ENCODE data around the gene DDX55. TPM values are rescaled to one million over a fixed set of nuclear protein-coding genes. Genes with fewer than 3 reads are reported as not detected.

Gene DDX55
- total RNA-seq, 1 donor from 2014 or later = 55.3 TPM

DNA sequence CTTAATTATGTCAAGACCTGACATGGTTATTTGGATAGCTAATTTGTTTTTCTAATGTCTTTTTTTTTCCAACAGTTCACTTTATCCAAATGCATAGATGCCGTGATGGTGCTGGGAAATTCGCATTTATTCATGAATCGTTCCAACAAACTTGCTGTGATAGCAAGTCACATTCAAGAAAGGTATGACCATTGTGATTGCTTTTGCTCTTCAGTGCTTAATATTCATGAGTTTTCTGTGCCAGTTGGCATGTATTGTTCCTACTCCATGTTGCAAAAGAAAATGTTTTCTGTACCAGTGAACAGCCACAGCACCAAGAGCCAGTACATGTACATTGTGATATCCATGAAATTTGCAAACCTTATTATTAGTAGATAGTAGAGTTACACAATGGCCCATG lies 43.5 kb downstream of the DDX55 start:
- Mint-ChIP-seq H3K27ac (no peak overlapping the region), H3K4me3 (no peak overlapping the region), H3K27me3 (ENCODE audit: insufficient read depth, low read depth) (no peaks in the 10 kb centered on the region), H3K9me3 (no peaks in the 10 kb centered on the region), H3K36me3 (peaks cover 12% of the 10 kb centered on the region), H3K4me1 (no peaks in the 10 kb centered on the region)
- peaks cover 15% of the 10 kb centered on the region for H3K36me3 ChIP-seq
- DNase-seq (ENCODE audit: low spot score) = no peak
- H3K4me3 ChIP-seq = no peak overlapping the region
- no peaks in the 10 kb centered on the region for H4K20me1 ChIP-seq (ENCODE audit: low read depth)
- H3K79me2 ChIP-seq (ENCODE audit: low read depth) = no peaks in the 10 kb centered on the region
- TF ChIP-seq EZH2 (IDR thresholded peaks at IDR 0.05) (no peak), EZH2phosphoT487 (IDR thresholded peaks at IDR 0.05) (no peak)
- TF ChIP-seq, protein P1, sequence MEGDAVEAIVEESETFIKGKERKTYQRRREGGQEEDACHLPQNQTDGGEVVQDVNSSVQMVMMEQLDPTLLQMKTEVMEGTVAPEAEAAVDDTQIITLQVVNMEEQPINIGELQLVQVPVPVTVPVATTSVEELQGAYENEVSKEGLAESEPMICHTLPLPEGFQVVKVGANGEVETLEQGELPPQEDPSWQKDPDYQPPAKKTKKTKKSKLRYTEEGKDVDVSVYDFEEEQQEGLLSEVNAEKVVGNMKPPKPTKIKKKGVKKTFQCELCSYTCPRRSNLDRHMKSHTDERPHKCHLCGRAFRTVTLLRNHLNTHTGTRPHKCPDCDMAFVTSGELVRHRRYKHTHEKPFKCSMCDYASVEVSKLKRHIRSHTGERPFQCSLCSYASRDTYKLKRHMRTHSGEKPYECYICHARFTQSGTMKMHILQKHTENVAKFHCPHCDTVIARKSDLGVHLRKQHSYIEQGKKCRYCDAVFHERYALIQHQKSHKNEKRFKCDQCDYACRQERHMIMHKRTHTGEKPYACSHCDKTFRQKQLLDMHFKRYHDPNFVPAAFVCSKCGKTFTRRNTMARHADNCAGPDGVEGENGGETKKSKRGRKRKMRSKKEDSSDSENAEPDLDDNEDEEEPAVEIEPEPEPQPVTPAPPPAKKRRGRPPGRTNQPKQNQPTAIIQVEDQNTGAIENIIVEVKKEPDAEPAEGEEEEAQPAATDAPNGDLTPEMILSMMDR (IDR thresholded peaks at IDR 0.05) = no peak
- H3K27me3 ChIP-seq = no peaks in the 10 kb centered on the region
- H3K4me1 ChIP-seq = no peaks in the 10 kb centered on the region
- no peaks in the 10 kb centered on the region for H3K9me3 ChIP-seq (ENCODE audit: low read depth)
- H3F3A ChIP-seq (ENCODE audit: low read depth) = no peaks in the 10 kb centered on the region
- H3K4me2 ChIP-seq = no peak overlapping the region
- H2AFZ ChIP-seq (replicated peaks) = no peak overlapping the region
- no peak overlapping the region for H3K9ac ChIP-seq
- no peak overlapping the region for H3K27ac ChIP-seq

DNA sequence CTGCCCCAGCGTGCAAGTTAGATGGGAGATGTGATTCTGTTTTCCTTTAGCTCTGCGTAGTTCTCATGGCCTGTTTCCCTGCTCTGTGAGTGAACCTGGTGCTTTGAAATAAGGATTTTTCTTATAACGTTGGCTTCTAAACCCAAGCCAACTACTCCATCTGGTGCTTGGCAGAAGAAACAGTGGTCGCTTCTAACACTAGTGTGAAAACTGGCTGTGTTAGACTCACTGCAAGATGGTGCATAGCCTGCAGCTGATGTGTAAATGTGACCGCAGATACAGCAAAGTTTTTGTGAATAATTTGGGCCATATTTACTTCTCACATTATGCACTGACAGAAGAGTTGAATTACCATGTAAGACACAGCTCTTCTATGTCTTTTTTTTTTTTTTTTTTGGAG lies 44.0 kb downstream of the DDX55 start:
- Mint-ChIP-seq H3K9me3 (no peaks in the 10 kb centered on the region), H3K27me3 (ENCODE audit: insufficient read depth, low read depth) (no peaks in the 10 kb centered on the region), H3K36me3 (peaks cover 12% of the 10 kb centered on the region)

DNA sequence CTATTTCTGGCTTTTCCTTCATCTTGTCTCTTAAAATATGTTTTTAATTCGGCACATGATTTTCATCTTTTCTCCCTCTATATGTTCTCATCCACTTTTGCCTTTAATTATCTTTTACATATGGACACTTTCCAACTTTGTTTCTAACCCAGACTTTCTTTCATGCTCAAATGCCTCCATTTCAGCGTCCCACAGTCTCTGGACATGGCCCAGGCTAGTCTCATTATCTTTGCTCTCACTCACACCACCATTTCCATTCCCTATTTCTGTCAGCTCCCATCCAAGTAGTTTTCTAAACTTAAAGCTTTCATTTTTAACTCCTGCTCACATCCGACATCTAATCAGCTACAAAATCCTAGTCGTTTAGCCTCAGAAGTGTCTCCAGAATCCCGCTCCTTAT lies 46.5 kb downstream of the DDX55 start:
- H3K4me2 ChIP-seq = no peak overlapping the region
- no peaks in the 10 kb centered on the region for H3K79me2 ChIP-seq (ENCODE audit: low read depth)
- no peak overlapping the region for H3K9ac ChIP-seq
- no peaks in the 10 kb centered on the region for H3K4me1 ChIP-seq
- no peak overlapping the region for H3K27ac ChIP-seq
- H3K36me3 Mint-ChIP-seq = peaks cover 16% of the 10 kb centered on the region
- no peaks in the 10 kb centered on the region for H3K9me3 Mint-ChIP-seq
- H3K27me3 Mint-ChIP-seq (ENCODE audit: insufficient read depth, low read depth) = no peaks in the 10 kb centered on the region
- H2AFZ ChIP-seq (replicated peaks) = no peak overlapping the region
- H3K4me3 ChIP-seq = no peak overlapping the region
- peak overlapping the region; percentile 2 for H3K27ac Mint-ChIP-seq
- no peaks in the 10 kb centered on the region for H4K20me1 ChIP-seq (ENCODE audit: low read depth)
- no peak overlapping the region for H3K4me3 Mint-ChIP-seq
- H3F3A ChIP-seq (ENCODE audit: low read depth) = no peaks in the 10 kb centered on the region
- peaks cover 26% of the 10 kb centered on the region for H3K36me3 ChIP-seq
- H3K27me3 ChIP-seq = no peaks in the 10 kb centered on the region
- no peaks in the 10 kb centered on the region for H3K9me3 ChIP-seq (ENCODE audit: low read depth)
- no peaks in the 10 kb centered on the region for H3K4me1 Mint-ChIP-seq
- TF ChIP-seq EZH2phosphoT487 (IDR thresholded peaks at IDR 0.05) (no peak), EZH2 (IDR thresholded peaks at IDR 0.05) (no peak)
- TF ChIP-seq, protein P1 (IDR thresholded peaks at IDR 0.05) = no peak
- DNase-seq (ENCODE audit: low spot score) = no peak

More for the DNA sequence above, 44.0 kb downstream of the DDX55 start:
- no peaks in the 10 kb centered on the region for H3F3A ChIP-seq (ENCODE audit: low read depth)
- H4K20me1 ChIP-seq (ENCODE audit: low read depth) = no peaks in the 10 kb centered on the region
- no peaks in the 10 kb centered on the region for H3K9me3 ChIP-seq (ENCODE audit: low read depth)
- no peak overlapping the region for H3K27ac ChIP-seq
- no peak overlapping the region for H3K9ac ChIP-seq
- H3K79me2 ChIP-seq (ENCODE audit: low read depth) = no peaks in the 10 kb centered on the region
- Mint-ChIP-seq H3K4me1 (no peaks in the 10 kb centered on the region), H3K27ac (no peak overlapping the region), H3K4me3 (no peak overlapping the region)
- no peaks in the 10 kb centered on the region for H3K4me1 ChIP-seq
- TF ChIP-seq, protein P1 (IDR thresholded peaks at IDR 0.05) = no peak
- TF ChIP-seq EZH2phosphoT487 (IDR thresholded peaks at IDR 0.05) (no peak), EZH2 (IDR thresholded peaks at IDR 0.05) (no peak)
- peaks cover 20% of the 10 kb centered on the region for H3K36me3 ChIP-seq
- DNase-seq (ENCODE audit: low spot score) = no peak
- no peak overlapping the region for H2AFZ ChIP-seq (replicated peaks)
- no peak overlapping the region for H3K4me3 ChIP-seq
- H3K4me2 ChIP-seq = no peak overlapping the region
- H3K27me3 ChIP-seq = no peaks in the 10 kb centered on the region

Measured in neural progenitor cell (in vitro differentiated cells).